Colonic mucosa (tissue), 4 donors: ENCODE measurements around the gene ZNF22. TPM values are rescaled to one million over a fixed set of nuclear protein-coding genes. Genes with fewer than 3 reads are reported as not detected.

Experiments
- DNase-seq: peaks from one replicate; pipeline ENCODE4 v3.0.0-alpha.2; 2020
- H3K27ac ChIP-seq: fragments of 200-600 bp; one replicate; pipeline ENCODE4 v1.8.0; 2021
- H3K27me3 ChIP-seq: fragments of 200-600 bp; one replicate; pipeline ENCODE4 v1.8.0; 2021
- H3K36me3 ChIP-seq: fragments of 200-600 bp; one replicate; pipeline ENCODE4 v1.8.0; 2021
- H3K4me1 ChIP-seq: fragments of 200-600 bp; one replicate; pipeline ENCODE4 v1.8.0; 2021; ENCODE audit warnings: mild to moderate bottlenecking
- H3K4me3 ChIP-seq: fragments of 200-600 bp; one replicate; pipeline ENCODE4 v1.8.0; 2021
- H3K9ac ChIP-seq, 2 donors: one replicate each; pipeline ENCODE4 v1.7.0; 2013; ENCODE audit warnings: control low read depth in 2 of 2, low read depth in 2 of 2, low read length in 2 of 2
- H3K9me3 ChIP-seq: fragments of 200-600 bp; one replicate; pipeline ENCODE4 v1.8.0; 2021
- intact Hi-C: fragments of 100-400 bp; cut with DNase I; formaldehyde crosslinking; loops from one replicate; pipeline ENCODE4 v1.14.1; 2022
- total RNA-seq, 2 donors: library from RNA; stranded (reverse); fragmentation: NEBNext Ultra II Directional in 1 of 2; extraction: Animal tissue kit (Norgen Biotek cat#: 25700) in 1 of 2; gene quantifications; one replicate each; pipeline ENCODE4 v1.2.1, GENCODE V29; 2021
- TF ChIP-seq, protein P1 (sequence below): fragments of 200-600 bp; IDR thresholded peaks from one replicate; pipeline ENCODE4 v1.8.0; 2022; ENCODE audit warnings: antibody characterized with exemption, mild to moderate bottlenecking
- donor health status: healthy.
- donor health status: DM: no; HTN: no; CAD: no.
- donor health status: DM: no; HTN: no; CAD: no.

The ZNF22 gene
- total RNA-seq, 2 donors from 2014 or later = 16.5 to 17.3 TPM

- Histone ChIP-seq H3K9me3 (no peaks in the 10 kb centered on the region), H3K9ac (no peak overlapping the region), H3K36me3 (no peaks in the 10 kb centered on the region), H3K4me1 (peaks cover 3% of the 10 kb centered on the region), H3K27me3 (no peaks in the 10 kb centered on the region), H3K4me3 (no peak overlapping the region), H3K27ac (no peak overlapping the region)
- intact Hi-C loops = no loop called here
- TF ChIP-seq, protein P1, sequence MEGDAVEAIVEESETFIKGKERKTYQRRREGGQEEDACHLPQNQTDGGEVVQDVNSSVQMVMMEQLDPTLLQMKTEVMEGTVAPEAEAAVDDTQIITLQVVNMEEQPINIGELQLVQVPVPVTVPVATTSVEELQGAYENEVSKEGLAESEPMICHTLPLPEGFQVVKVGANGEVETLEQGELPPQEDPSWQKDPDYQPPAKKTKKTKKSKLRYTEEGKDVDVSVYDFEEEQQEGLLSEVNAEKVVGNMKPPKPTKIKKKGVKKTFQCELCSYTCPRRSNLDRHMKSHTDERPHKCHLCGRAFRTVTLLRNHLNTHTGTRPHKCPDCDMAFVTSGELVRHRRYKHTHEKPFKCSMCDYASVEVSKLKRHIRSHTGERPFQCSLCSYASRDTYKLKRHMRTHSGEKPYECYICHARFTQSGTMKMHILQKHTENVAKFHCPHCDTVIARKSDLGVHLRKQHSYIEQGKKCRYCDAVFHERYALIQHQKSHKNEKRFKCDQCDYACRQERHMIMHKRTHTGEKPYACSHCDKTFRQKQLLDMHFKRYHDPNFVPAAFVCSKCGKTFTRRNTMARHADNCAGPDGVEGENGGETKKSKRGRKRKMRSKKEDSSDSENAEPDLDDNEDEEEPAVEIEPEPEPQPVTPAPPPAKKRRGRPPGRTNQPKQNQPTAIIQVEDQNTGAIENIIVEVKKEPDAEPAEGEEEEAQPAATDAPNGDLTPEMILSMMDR = no peak
- no peak for DNase-seq
These were observed 14.1 kb upstream of the ZNF22 start for GRCh38 chr10:44986670-44987069.

DNA sequence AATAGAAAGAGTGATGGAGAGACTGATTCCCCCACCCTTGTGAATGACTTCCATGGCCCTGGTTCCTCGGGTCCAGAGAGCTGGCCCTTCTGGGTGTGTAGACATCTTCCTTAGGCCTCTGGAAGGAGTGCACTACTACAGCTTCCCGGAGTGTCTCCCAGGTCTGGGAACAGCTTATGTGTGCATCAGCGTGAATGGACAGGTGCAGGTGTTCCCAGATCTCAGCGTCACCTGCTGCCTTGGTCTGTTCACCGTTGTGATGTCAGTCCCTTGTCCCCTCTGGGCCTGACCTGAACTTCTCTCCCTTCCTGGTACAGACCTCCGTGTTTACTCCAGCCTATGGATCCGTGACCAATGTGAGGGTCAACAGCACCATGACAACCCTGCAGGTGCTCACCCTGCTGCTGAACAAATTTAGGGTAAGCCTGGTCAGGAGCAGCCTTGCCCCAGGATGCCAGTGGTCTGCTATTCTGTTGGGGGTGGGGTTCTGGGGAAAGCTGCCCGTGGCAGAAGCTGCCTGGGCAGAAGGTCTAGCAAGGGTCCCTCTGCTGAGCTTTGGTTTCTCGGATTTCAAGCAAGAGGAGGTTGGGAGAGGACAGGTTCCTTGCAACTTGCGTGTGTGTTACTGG, 11.7 kb upstream of the ZNF22 start:
- H3K4me3 ChIP-seq = no peak overlapping the region
- no peaks in the 10 kb centered on the region for H3K27me3 ChIP-seq
- H3K9me3 ChIP-seq = no peaks in the 10 kb centered on the region
- H3K36me3 ChIP-seq = no peaks in the 10 kb centered on the region
- H3K4me1 ChIP-seq = no peaks in the 10 kb centered on the region
- peak overlapping the region in 1 of 2 donors; percentile 23 for H3K9ac ChIP-seq
- H3K27ac ChIP-seq = no peak overlapping the region
- peak; percentile 15 for DNase-seq
- TF ChIP-seq, protein P1 = no peak
- intact Hi-C loops = no loop called here

DNA sequence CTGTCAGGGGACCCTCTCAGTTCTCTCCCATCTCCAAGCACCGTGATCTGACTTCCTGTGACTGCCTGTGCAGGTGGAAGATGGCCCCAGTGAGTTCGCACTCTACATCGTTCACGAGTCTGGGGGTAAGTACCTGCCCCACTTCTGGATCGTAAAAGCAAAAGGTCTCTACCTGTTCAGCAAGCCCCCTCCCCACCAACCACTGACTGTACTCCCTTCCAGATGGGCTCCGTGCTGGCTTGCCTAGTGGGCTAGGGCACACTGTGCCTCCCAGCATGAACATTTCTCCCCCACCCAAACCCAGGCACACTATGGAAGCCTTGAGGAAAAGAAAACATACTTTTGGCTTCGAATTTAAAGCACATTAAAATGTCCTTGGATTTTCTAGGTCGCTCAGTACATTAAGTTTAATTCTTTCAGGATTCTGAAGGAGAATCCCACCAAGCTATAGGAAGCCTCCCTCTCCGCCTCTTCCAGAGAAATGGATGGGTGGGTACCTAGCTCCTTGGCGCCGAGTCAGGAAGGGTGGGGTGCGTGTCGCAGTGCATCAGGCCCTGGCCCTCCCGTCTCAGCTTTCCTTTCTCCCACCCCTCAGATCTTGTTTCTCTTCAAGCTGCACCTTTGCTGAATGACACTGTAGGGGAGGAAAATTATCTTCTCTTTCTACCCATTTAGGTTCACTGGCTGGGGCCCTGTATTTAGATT, 11.0 kb upstream of the ZNF22 start:
- DNase-seq = peak; percentile 15

DNA sequence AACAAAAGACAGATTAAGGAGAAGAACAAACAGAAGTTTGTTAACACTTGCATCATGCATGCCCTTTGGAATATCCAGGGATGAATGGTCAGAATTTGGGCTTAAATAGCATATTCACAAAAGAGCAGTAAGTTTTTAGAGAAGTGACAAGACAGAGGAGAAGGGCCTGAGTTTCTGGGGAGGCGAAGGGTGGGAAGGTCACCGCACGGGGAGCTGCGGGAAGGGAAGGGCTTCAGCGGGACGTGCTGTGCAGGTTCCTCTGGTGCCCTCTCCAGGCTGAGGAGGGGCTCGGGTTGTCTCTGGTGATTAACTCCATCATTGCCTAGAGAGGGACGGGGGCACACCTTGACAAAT, 10.4 kb upstream of the ZNF22 start:
- intact Hi-C loops = no loop called here
- Histone ChIP-seq H3K27ac (no peak overlapping the region), H3K36me3 (no peaks in the 10 kb centered on the region), H3K4me1 (no peaks in the 10 kb centered on the region), H3K9ac (no peak overlapping the region), H3K9me3 (no peaks in the 10 kb centered on the region), H3K4me3 (no peak overlapping the region), H3K27me3 (no peaks in the 10 kb centered on the region)
- DNase-seq = no peak
- TF ChIP-seq, protein P1 = no peak

More for the DNA sequence above, 11.0 kb upstream of the ZNF22 start:
- TF ChIP-seq, protein P1 = no peak
- Histone ChIP-seq H3K9ac (no peak overlapping the region), H3K27me3 (no peaks in the 10 kb centered on the region), H3K36me3 (no peaks in the 10 kb centered on the region), H3K4me3 (no peak overlapping the region), H3K4me1 (no peaks in the 10 kb centered on the region), H3K9me3 (no peaks in the 10 kb centered on the region), H3K27ac (no peak overlapping the region)
- intact Hi-C loops = no loop called here

- peak; percentile 14 for DNase-seq
- Histone ChIP-seq H3K27me3 (no peaks in the 10 kb centered on the region), H3K36me3 (no peaks in the 10 kb centered on the region), H3K9me3 (no peaks in the 10 kb centered on the region), H3K4me3 (no peak overlapping the region), H3K4me1 (no peaks in the 10 kb centered on the region), H3K9ac (no peak overlapping the region), H3K27ac (no peak overlapping the region)
- TF ChIP-seq, protein P1 = no peak
- intact Hi-C loops = no loop called here
These were observed 9.8 kb upstream of the ZNF22 start for GRCh38 chr10:44990965-44991364.
